ENCODE data around the gene SAMD13.

Gene SAMD13

GRCh38 chr1:84260852-84261518 lies 40.5 kb upstream of the SAMD13 start:
- WGBS, 2 donors (ENCODE audit: extremely low coverage in 2 of 2, insufficient read length in 2 of 2, insufficient replicate concordance in 1 of 2) = no CpG with 5 or more reads among the region's 3 CpGs
- no peak overlapping the region for H3K27ac ChIP-seq (replicated peaks; ENCODE audit: low read length)

GRCh38 chr1:84264961-84265360 lies 36.5 kb upstream of the SAMD13 start:
- Histone ChIP-seq H2AK5ac (ENCODE audit: low read depth, low read length) (no peak overlapping the region), H2BK120ac (ENCODE audit: low read depth, low read length) (no peak overlapping the region), H3K9ac (ENCODE audit: low read depth, low read length, poor library complexity) (no peak overlapping the region), H3K9me3 (replicated peaks in 1 of 2; ENCODE audit: control insufficient read depth in 2 of 2, insufficient read depth in 1 of 2, low read depth in 1 of 2, low read length in 2 of 2) (no peaks in the 10 kb centered on the region), H4K91ac (ENCODE audit: low read depth, low read length, poor library complexity) (no peak overlapping the region), H3K4me3 (ENCODE audit: low read length in 2 of 2) (no peak overlapping the region), H3K27me3 (ENCODE audit: control insufficient read depth in 3 of 3, insufficient read depth in 3 of 3, low read depth in 1 of 3, low read length in 3 of 3) (peaks cover 0 to 9% (median 0%) of the 10 kb centered on the region in 3 experiments), H3K27ac (replicated peaks; ENCODE audit: low read length) (no peak overlapping the region), H2AFZ (ENCODE audit: low read length) (no peak overlapping the region), H3K14ac (ENCODE audit: low read length) (no peak overlapping the region), H3K18ac (ENCODE audit: low read length) (no peak overlapping the region), H3K79me1 (ENCODE audit: low read depth, low read length) (no peaks in the 10 kb centered on the region), H3K4me1 (ENCODE audit: control insufficient read depth in 2 of 2, insufficient read depth in 1 of 2, low read depth in 1 of 2, low read length in 2 of 2) (no peaks in the 10 kb centered on the region), H2BK12ac (ENCODE audit: low read length) (no peak overlapping the region), H4K8ac (ENCODE audit: low read depth, low read length) (no peak overlapping the region), H2BK5ac (ENCODE audit: low read length) (no peak overlapping the region), H2BK15ac (ENCODE audit: low read length) (no peak overlapping the region), H3K4ac (ENCODE audit: low read length) (no peak overlapping the region), H3K4me2 (ENCODE audit: insufficient read depth, low read length, poor library complexity, severe bottlenecking) (no peak overlapping the region), H3K36me3 (replicated peaks in 1 of 2; ENCODE audit: control insufficient read depth in 2 of 2, insufficient read depth in 2 of 2, low read length in 2 of 2) (no peaks in the 10 kb centered on the region), H3K23ac (ENCODE audit: low read depth, low read length, poor library complexity) (no peak overlapping the region)
- no CpG with 5 or more reads among the region's 2 CpGs for WGBS, 2 donors (ENCODE audit: extremely low coverage in 2 of 2, insufficient read length in 2 of 2, insufficient replicate concordance in 1 of 2)
- DNase-seq (ENCODE audit: low spot score) = no peak

More at GRCh38 chr1:84260852-84261518, 40.5 kb upstream of the SAMD13 start:
- Histone ChIP-seq H2AK5ac (ENCODE audit: low read depth, low read length) (no peak overlapping the region), H3K14ac (ENCODE audit: low read length) (no peak overlapping the region), H3K36me3 (replicated peaks in 1 of 2; ENCODE audit: control insufficient read depth in 2 of 2, insufficient read depth in 2 of 2, low read length in 2 of 2) (no peaks in the 10 kb centered on the region), H3K9me3 (replicated peaks in 1 of 2; ENCODE audit: control insufficient read depth in 2 of 2, insufficient read depth in 1 of 2, low read depth in 1 of 2, low read length in 2 of 2) (no peaks in the 10 kb centered on the region), H3K23ac (ENCODE audit: low read depth, low read length, poor library complexity) (no peak overlapping the region), H2BK120ac (ENCODE audit: low read depth, low read length) (no peak overlapping the region), H3K79me1 (ENCODE audit: low read depth, low read length) (no peaks in the 10 kb centered on the region), H3K4me1 (ENCODE audit: control insufficient read depth in 2 of 2, insufficient read depth in 1 of 2, low read depth in 1 of 2, low read length in 2 of 2) (no peaks in the 10 kb centered on the region), H2BK5ac (ENCODE audit: low read length) (no peak overlapping the region), H2AFZ (ENCODE audit: low read length) (no peak overlapping the region), H4K91ac (ENCODE audit: low read depth, low read length, poor library complexity) (no peak overlapping the region), H2BK12ac (ENCODE audit: low read length) (no peak overlapping the region), H3K4me2 (ENCODE audit: insufficient read depth, low read length, poor library complexity, severe bottlenecking) (no peak overlapping the region), H3K4ac (ENCODE audit: low read length) (no peak overlapping the region), H3K18ac (ENCODE audit: low read length) (no peak overlapping the region), H3K27me3 (ENCODE audit: control insufficient read depth in 3 of 3, insufficient read depth in 3 of 3, low read depth in 1 of 3, low read length in 3 of 3) (peaks cover 0 to 18% (median 0%) of the 10 kb centered on the region in 3 experiments), H4K8ac (ENCODE audit: low read depth, low read length) (no peak overlapping the region), H3K9ac (ENCODE audit: low read depth, low read length, poor library complexity) (no peak overlapping the region), H3K4me3 (ENCODE audit: low read length in 2 of 2) (no peak overlapping the region), H2BK15ac (ENCODE audit: low read length) (no peak overlapping the region)
- DNase-seq (ENCODE audit: low spot score) = no peak

- H3K23ac ChIP-seq (ENCODE audit: low read depth, low read length, poor library complexity) = no peak overlapping the region
- no CpG with 5 or more reads among the region's 3 CpGs for WGBS, 2 donors (ENCODE audit: extremely low coverage in 2 of 2, insufficient read length in 2 of 2, insufficient replicate concordance in 1 of 2)
- H3K18ac ChIP-seq (ENCODE audit: low read length) = no peak overlapping the region
- H3K4me3 ChIP-seq (ENCODE audit: low read length in 2 of 2) = no peak overlapping the region
- no peak overlapping the region for H2AFZ ChIP-seq (ENCODE audit: low read length)
- H2BK5ac ChIP-seq (ENCODE audit: low read length) = no peak overlapping the region
- no peak overlapping the region for H4K91ac ChIP-seq (ENCODE audit: low read depth, low read length, poor library complexity)
- H3K4me2 ChIP-seq (ENCODE audit: insufficient read depth, low read length, poor library complexity, severe bottlenecking) = no peak overlapping the region
- no peaks in the 10 kb centered on the region for H3K9me3 ChIP-seq (replicated peaks in 1 of 2; ENCODE audit: control insufficient read depth in 2 of 2, insufficient read depth in 1 of 2, low read depth in 1 of 2, low read length in 2 of 2)
- H2BK12ac ChIP-seq (ENCODE audit: low read length) = no peak overlapping the region
- H2BK15ac ChIP-seq (ENCODE audit: low read length) = no peak overlapping the region
- no peak overlapping the region for H3K27ac ChIP-seq (replicated peaks; ENCODE audit: low read length)
- H3K4me1 ChIP-seq (ENCODE audit: control insufficient read depth in 2 of 2, insufficient read depth in 1 of 2, low read depth in 1 of 2, low read length in 2 of 2) = no peaks in the 10 kb centered on the region
- no peak overlapping the region for H3K14ac ChIP-seq (ENCODE audit: low read length)
- H4K8ac ChIP-seq (ENCODE audit: low read depth, low read length) = no peak overlapping the region
- no peak overlapping the region for H2AK5ac ChIP-seq (ENCODE audit: low read depth, low read length)
- no peak overlapping the region for H3K4ac ChIP-seq (ENCODE audit: low read length)
- peaks cover 0 to 6% (median 0%) of the 10 kb centered on the region in 3 experiments for H3K27me3 ChIP-seq (ENCODE audit: control insufficient read depth in 3 of 3, insufficient read depth in 3 of 3, low read depth in 1 of 3, low read length in 3 of 3)
- H3K36me3 ChIP-seq (replicated peaks in 1 of 2; ENCODE audit: control insufficient read depth in 2 of 2, insufficient read depth in 2 of 2, low read length in 2 of 2) = no peaks in the 10 kb centered on the region
- no peak overlapping the region for H3K9ac ChIP-seq (ENCODE audit: low read depth, low read length, poor library complexity)
- no peak for DNase-seq (ENCODE audit: low spot score)
- no peak overlapping the region for H2BK120ac ChIP-seq (ENCODE audit: low read depth, low read length)
- H3K79me1 ChIP-seq (ENCODE audit: low read depth, low read length) = no peaks in the 10 kb centered on the region
Measured at GRCh38 chr1:84265867-84266266, 35.6 kb upstream of the SAMD13 start.

GRCh38 chr1:84266748-84267147 lies 34.8 kb upstream of the SAMD13 start:
- H3K4ac ChIP-seq (ENCODE audit: low read length) = no peak overlapping the region
- H4K8ac ChIP-seq (ENCODE audit: low read depth, low read length) = no peak overlapping the region
- no peak overlapping the region for H3K4me3 ChIP-seq (ENCODE audit: low read length in 2 of 2)
- H3K27me3 ChIP-seq (ENCODE audit: control insufficient read depth in 3 of 3, insufficient read depth in 3 of 3, low read depth in 1 of 3, low read length in 3 of 3) = peaks cover 0 to 2% (median 0%) of the 10 kb centered on the region in 3 experiments
- no peak overlapping the region for H2AK5ac ChIP-seq (ENCODE audit: low read depth, low read length)
- H3K18ac ChIP-seq (ENCODE audit: low read length) = no peak overlapping the region
- DNase-seq (ENCODE audit: low spot score) = no peak
- H3K27ac ChIP-seq (replicated peaks; ENCODE audit: low read length) = no peak overlapping the region
- H3K9me3 ChIP-seq (replicated peaks in 1 of 2; ENCODE audit: control insufficient read depth in 2 of 2, insufficient read depth in 1 of 2, low read depth in 1 of 2, low read length in 2 of 2) = no peaks in the 10 kb centered on the region
- H3K36me3 ChIP-seq (replicated peaks in 1 of 2; ENCODE audit: control insufficient read depth in 2 of 2, insufficient read depth in 2 of 2, low read length in 2 of 2) = no peaks in the 10 kb centered on the region
- H3K23ac ChIP-seq (ENCODE audit: low read depth, low read length, poor library complexity) = no peak overlapping the region
- no peak overlapping the region for H3K9ac ChIP-seq (ENCODE audit: low read depth, low read length, poor library complexity)
- H2BK120ac ChIP-seq (ENCODE audit: low read depth, low read length) = no peak overlapping the region
- no peak overlapping the region for H3K4me2 ChIP-seq (ENCODE audit: insufficient read depth, low read length, poor library complexity, severe bottlenecking)
- peaks cover 1 to 6% of the 10 kb centered on the region in 2 donors for H3K4me1 ChIP-seq (ENCODE audit: control insufficient read depth in 2 of 2, insufficient read depth in 1 of 2, low read depth in 1 of 2, low read length in 2 of 2)
- H3K14ac ChIP-seq (ENCODE audit: low read length) = no peak overlapping the region
- H4K91ac ChIP-seq (ENCODE audit: low read depth, low read length, poor library complexity) = no peak overlapping the region
- H2BK5ac ChIP-seq (ENCODE audit: low read length) = no peak overlapping the region
- no peaks in the 10 kb centered on the region for H3K79me1 ChIP-seq (ENCODE audit: low read depth, low read length)
- no peak overlapping the region for H2AFZ ChIP-seq (ENCODE audit: low read length)
- no CpG with 5 or more reads among the region's 1 CpG for WGBS, 2 donors (ENCODE audit: extremely low coverage in 2 of 2, insufficient read length in 2 of 2, insufficient replicate concordance in 1 of 2)
- no peak overlapping the region for H2BK12ac ChIP-seq (ENCODE audit: low read length)
- H2BK15ac ChIP-seq (ENCODE audit: low read length) = no peak overlapping the region

Measured in neuronal stem cell (in vitro differentiated cells).